ENCODE measurements around the gene SKIDA1. TPM values are rescaled to one million over a fixed set of nuclear protein-coding genes. Genes with fewer than 3 reads are reported as not detected.
"Not testable (repeated sequence)": the region's sequence is repeated elsewhere in the genome, so short reads cannot be mapped to it uniquely, and the experiment has no call there.

The SKIDA1 gene
- polyA plus RNA-seq (2012; ENCODE audit: insufficient read depth, insufficient read length, low read depth) = 2.1 TPM

GRCh38 chr10:21525367-21526187 lies at the start of gene SKIDA1:
Gene SKIDA1 (minus strand): TSS chr10:21525682. CDS start chr10:21517822, 7,860 bp downstream.
- H3K4me3 ChIP-seq (ENCODE audit: low read depth, low read length) = peak within 1 kb of the TSS; percentile 77
- no peaks in the 10 kb centered on the region for H3K9me3 ChIP-seq
- DNase-seq = peak; percentile 89
- H3K27me3 ChIP-seq = no peaks in the 10 kb centered on the region
- no peaks in the 10 kb centered on the region for H3K36me3 ChIP-seq
- TF ChIP-seq CTCF (IDR thresholded peaks at IDR 0.05; ENCODE audit: low read depth, low read length) = no peak
- peaks cover 13% of the 10 kb centered on the region for H3K4me1 ChIP-seq

- H3K4me1 ChIP-seq; H3K27me3 ChIP-seq; H3K36me3 ChIP-seq; DNase-seq; H3K9me3 ChIP-seq; H3K4me3 ChIP-seq (ENCODE audit: low read depth, low read length): not testable (repeated sequence)
These were observed 49.0 kb upstream of the SKIDA1 start for GRCh38 chr10:21574514-21574913.

GRCh38 chr10:21572578-21572977 lies 47.1 kb upstream of the SKIDA1 start:
- no peak for TF ChIP-seq CTCF (IDR thresholded peaks at IDR 0.05; ENCODE audit: low read depth, low read length)
- DNase-seq = no peak
- Histone ChIP-seq H3K27me3 (no peaks in the 10 kb centered on the region), H3K36me3 (no peaks in the 10 kb centered on the region), H3K9me3 (no peaks in the 10 kb centered on the region), H3K4me1 (no peaks in the 10 kb centered on the region; the same call in 1 of the 2 replicates), H3K4me3 (ENCODE audit: low read depth, low read length) (no peak overlapping the region)

GRCh38 chr10:21570761-21571521 lies 45.5 kb upstream of the SKIDA1 start:
- Histone ChIP-seq H3K27me3 (no peaks in the 10 kb centered on the region), H3K4me1 (no peaks in the 10 kb centered on the region; the same call in 1 of the 2 replicates), H3K36me3 (peaks cover 4% of the 10 kb centered on the region), H3K4me3 (ENCODE audit: low read depth, low read length) (no peak overlapping the region), H3K9me3 (no peaks in the 10 kb centered on the region)
- TF ChIP-seq CTCF (IDR thresholded peaks at IDR 0.05; ENCODE audit: low read depth, low read length) = no peak
- no peak for DNase-seq

GRCh38 chr10:21558984-21559383 lies 33.5 kb upstream of the SKIDA1 start:
- not testable (repeated sequence) for H3K4me1 ChIP-seq; H3K9me3 ChIP-seq; H3K27me3 ChIP-seq; H3K4me3 ChIP-seq (ENCODE audit: low read depth, low read length); DNase-seq
- peaks cover 32% of the 10 kb centered on the region for H3K36me3 ChIP-seq

GRCh38 chr10:21556527-21556926 lies 31.0 kb upstream of the SKIDA1 start:
- Histone ChIP-seq H3K36me3 (peaks cover 36% of the 10 kb centered on the region), H3K4me1 (no peaks in the 10 kb centered on the region), H3K9me3 (no peaks in the 10 kb centered on the region), H3K4me3 (ENCODE audit: low read depth, low read length) (no peak overlapping the region), H3K27me3 (no peaks in the 10 kb centered on the region)
- no peak for TF ChIP-seq CTCF (IDR thresholded peaks at IDR 0.05; ENCODE audit: low read depth, low read length)
- DNase-seq = no peak

- Histone ChIP-seq H3K4me3 (ENCODE audit: low read depth, low read length) (no peak overlapping the region), H3K36me3 (peaks cover 32% of the 10 kb centered on the region)
These were observed 27.2 kb upstream of the SKIDA1 start for GRCh38 chr10:21552638-21553037.

More at GRCh38 chr10:21552638-21553037, 27.2 kb upstream of the SKIDA1 start:
- no peak for DNase-seq
- TF ChIP-seq CTCF (IDR thresholded peaks at IDR 0.05; ENCODE audit: low read depth, low read length) = no peak
- Histone ChIP-seq H3K9me3 (no peaks in the 10 kb centered on the region), H3K27me3 (no peaks in the 10 kb centered on the region), H3K4me1 (peaks cover 4% of the 10 kb centered on the region)
